H9 (cell line): ENCODE results near the gene TTC24. TPM values are rescaled to one million over a fixed set of nuclear protein-coding genes. Genes with fewer than 3 reads are reported as not detected.

Experiments used
- DNase-seq: peaks from one replicate; pipeline ENCODE4 v3.0.0-alpha.2; 2017
- H2AFZ ChIP-seq: one replicate; pipeline ENCODE4 v1.6.1; 2013; ENCODE audit warnings: mild to moderate bottlenecking, low read length, control low read depth, moderate library complexity
- H2AK5ac ChIP-seq: 2 replicates; pipeline ENCODE4 v1.6.1; 2013; ENCODE audit warnings: low read length, control low read depth, mixed read lengths; ENCODE audit not compliant: insufficient read length
- H2BK120ac ChIP-seq: one replicate; pipeline ENCODE4 v1.6.1; 2013; ENCODE audit warnings: low read depth, mild to moderate bottlenecking, low read length, control low read depth, inconsistent platforms; ENCODE audit not compliant: poor library complexity, severe bottlenecking
- H2BK12ac ChIP-seq: 2 replicates; pipeline ENCODE4 v1.6.1; 2013; ENCODE audit warnings: low read length, control low read depth, mixed read lengths, low read depth; ENCODE audit not compliant: insufficient read length
- H2BK15ac ChIP-seq: 2 replicates; pipeline ENCODE4 v1.6.1; 2013; ENCODE audit warnings: low read depth, low read length, control low read depth
- H2BK20ac ChIP-seq: one replicate; pipeline ENCODE4 v1.6.1; 2013; ENCODE audit warnings: low read depth, mild to moderate bottlenecking, low read length, control low read depth, inconsistent platforms; ENCODE audit not compliant: poor library complexity, severe bottlenecking
- H2BK5ac ChIP-seq: 2 replicates; pipeline ENCODE4 v1.6.1; 2013; ENCODE audit warnings: low read length, control low read depth, mixed read lengths; ENCODE audit not compliant: insufficient read length
- H3K14ac ChIP-seq: 2 replicates; pipeline ENCODE4 v1.6.1; 2013; ENCODE audit warnings: low read length, control low read depth; ENCODE audit not compliant: insufficient read depth
- H3K18ac ChIP-seq: 2 replicates; pipeline ENCODE4 v1.6.1; 2013; ENCODE audit warnings: low read depth, mild to moderate bottlenecking, mixed read lengths, low read length, control low read depth; ENCODE audit not compliant: insufficient read length
- H3K23ac ChIP-seq: 2 replicates; pipeline ENCODE4 v1.6.1; 2013; ENCODE audit warnings: low read length, control low read depth, mixed read lengths, low read depth; ENCODE audit not compliant: insufficient read length
- H3K23me2 ChIP-seq: 2 replicates; pipeline ENCODE4 v1.6.1; 2013; ENCODE audit warnings: low read depth, mild to moderate bottlenecking, mixed read lengths, low read length, control low read depth; ENCODE audit not compliant: insufficient read length, poor library complexity, severe bottlenecking
- H3K27ac ChIP-seq: 2 replicates; pipeline ENCODE4 v1.5.1; 2013; ENCODE audit warnings: low read length, control low read depth, mixed read lengths, low read depth; ENCODE audit not compliant: insufficient read length
- H3K27me3 ChIP-seq: 2 replicates; pipeline ENCODE4 v1.6.1; 2013; ENCODE audit warnings: low read length, control low read depth, inconsistent platforms; ENCODE audit not compliant: insufficient read depth
- H3K4ac ChIP-seq: 2 replicates; pipeline ENCODE4 v1.6.1; 2013; ENCODE audit warnings: low read depth, mild to moderate bottlenecking, control low read depth, inconsistent platforms, low read length, moderate library complexity
- H3K4me1 ChIP-seq: 2 replicates; pipeline ENCODE4 v1.6.1; 2013; ENCODE audit warnings: low read length, control low read depth, inconsistent platforms; ENCODE audit not compliant: insufficient read depth
- H3K4me2 ChIP-seq: 2 replicates; pipeline ENCODE4 v1.6.1; 2013; ENCODE audit warnings: low read length, control low read depth, mixed read lengths; ENCODE audit not compliant: insufficient read length, insufficient read depth
- H3K56ac ChIP-seq: 2 replicates; pipeline ENCODE4 v1.6.1; 2013; ENCODE audit warnings: low read depth, mild to moderate bottlenecking, mixed read lengths, low read length, control low read depth; ENCODE audit not compliant: insufficient read length
- H3K79me1 ChIP-seq: 2 replicates; pipeline ENCODE4 v1.6.1; 2013; ENCODE audit warnings: low read depth, mild to moderate bottlenecking, moderate library complexity, low read length, control low read depth, inconsistent platforms; ENCODE audit not compliant: insufficient read depth, poor library complexity, severe bottlenecking
- H3K79me2 ChIP-seq: 2 replicates; pipeline ENCODE4 v1.6.1; 2013; ENCODE audit warnings: low read length, control low read depth, inconsistent platforms; ENCODE audit not compliant: insufficient read depth
- H3K9ac ChIP-seq: 2 replicates; pipeline ENCODE4 v1.6.1; 2013; ENCODE audit warnings: low read length, control low read depth, mixed read lengths; ENCODE audit not compliant: insufficient read length; ENCODE audit errors: extremely low read depth
- H3K9me3 ChIP-seq: one replicate; pipeline ENCODE4 v1.6.1; 2013; ENCODE audit warnings: low read depth, low read length, inconsistent platforms; ENCODE audit not compliant: control insufficient read depth
- H3T11ph ChIP-seq: one replicate; pipeline ENCODE4 v1.6.1; 2013; ENCODE audit warnings: mild to moderate bottlenecking, low read length, control low read depth, inconsistent platforms
- H4K20me1 ChIP-seq: one replicate; pipeline ENCODE4 v1.6.1; 2013; ENCODE audit not compliant: control insufficient read depth, insufficient read length, insufficient read depth
- H4K5ac ChIP-seq: 2 replicates; pipeline ENCODE4 v1.6.1; 2013; ENCODE audit warnings: low read depth, mild to moderate bottlenecking, mixed read lengths, low read length, control low read depth; ENCODE audit not compliant: insufficient read length
- H4K8ac ChIP-seq: replicated peaks from 2 replicates; pipeline ENCODE4 v1.6.1; 2013; ENCODE audit warnings: low read length, control low read depth, mixed read lengths, low read depth; ENCODE audit not compliant: insufficient read length
- H4K91ac ChIP-seq: 2 replicates; pipeline ENCODE4 v1.6.1; 2013; ENCODE audit warnings: low read depth, mild to moderate bottlenecking, moderate library complexity, mixed read lengths, low read length, control low read depth; ENCODE audit not compliant: insufficient read length
- H3K27ac Mint-ChIP-seq, 3 experiments: 2 replicates in 2 of 3; 3 replicates in 1 of 3; pipeline ENCODE4 v1.8.0; 2020 to 2021; ENCODE audit warnings: mixed read lengths in 3 of 3, mild to moderate bottlenecking in 1 of 3, moderate library complexity in 1 of 3
- H3K27me3 Mint-ChIP-seq: 2 replicates; pipeline ENCODE4 v1.8.0; 2021; ENCODE audit warnings: low read depth, mild to moderate bottlenecking, moderate library complexity, mixed read lengths
- H3K36me3 Mint-ChIP-seq, 3 experiments: 2 replicates in 2 of 3; 3 replicates in 1 of 3; pipeline ENCODE4 v1.8.0; 2020 to 2021; ENCODE audit warnings: low read depth in 3 of 3, mixed read lengths in 3 of 3; ENCODE audit not compliant: insufficient read depth in 1 of 3
- H3K4me1 Mint-ChIP-seq, 2 experiments: 2 replicates each; pipeline ENCODE4 v1.8.0; 2020; ENCODE audit warnings: mixed read lengths in 2 of 2
- H3K4me3 Mint-ChIP-seq, 2 experiments: 2 replicates in 1 of 2; 3 replicates in 1 of 2; pipeline ENCODE4 v1.8.0; 2020 to 2021; ENCODE audit warnings: mild to moderate bottlenecking in 2 of 2, mixed read lengths in 2 of 2, moderate library complexity in 1 of 2
- H3K9me3 Mint-ChIP-seq, 2 experiments: 2 replicates in 1 of 2; 3 replicates in 1 of 2; pipeline ENCODE4 v1.8.0; 2020; ENCODE audit warnings: mild to moderate bottlenecking in 2 of 2, mixed read lengths in 2 of 2, moderate library complexity in 1 of 2
- CTCF ChIP-seq: fragments of 200-600 bp; sonication (generic); conservative IDR thresholded peaks from 3 replicates; pipeline ENCODE4 v1.8.0; 2021; ENCODE audit warnings: antibody characterized with exemption, mild to moderate bottlenecking
- WGBS: extraction: QIAGEN DNeasy Blood & Tissue Kit; methylation state at CpG from one replicate; pipeline ENCODE4 v1.1.7; 2013; ENCODE audit warnings: missing lambda C conversion rate, low lambda C conversion rate, mixed read lengths; ENCODE audit not compliant: insufficient read length; ENCODE audit errors: extremely low coverage; 5-methylcytosine and 5-hydroxymethylcytosine counted together
- total RNA-seq: library from RNA; stranded (reverse); gene quantifications from 2 replicates; pipeline ENCODE4 v1.2.1, GENCODE V29; 2021

Gene TTC24
- total RNA-seq, 1 experiment from 2014 or later = 0.26 TPM

GRCh38 chr1:156616463-156616862, 36.9 kb downstream of the TTC24 start:
- no peak for DNase-seq
- no peak overlapping the region for H4K5ac ChIP-seq

More at GRCh38 chr1:156616463-156616862, 36.9 kb downstream of the TTC24 start:
- Histone ChIP-seq H3K27ac (no peak overlapping the region), H3K18ac (no peak overlapping the region), H2BK5ac (no peak overlapping the region), H2BK12ac (no peak overlapping the region), H4K8ac (no peak overlapping the region), H3K27me3 (peaks cover 5% of the 10 kb centered on the region; the same call in 1 of the 2 replicates), H3K9ac (no peak overlapping the region), H3K79me1 (no peaks in the 10 kb centered on the region), H3K9me3 (no peaks in the 10 kb centered on the region), H3K14ac (no peak overlapping the region), H2BK15ac (no peak overlapping the region), H2BK20ac (no peak overlapping the region), H4K91ac (no peak overlapping the region), H3K4ac (no peak overlapping the region), H2BK120ac (no peak overlapping the region), H3K23me2 (no peaks in the 10 kb centered on the region), H3K4me1 (no peaks in the 10 kb centered on the region; the same call in 1 of the 2 replicates), H4K20me1 (no peaks in the 10 kb centered on the region), H2AFZ (no peak overlapping the region), H2AK5ac (no peak overlapping the region), H3K23ac (no peak overlapping the region), H3K79me2 (no peaks in the 10 kb centered on the region), H3T11ph (no peak overlapping the region), H3K4me2 (no peak overlapping the region), H3K56ac (no peak overlapping the region)
- WGBS = no CpG with 5 or more reads among the region's 5 CpGs
- Mint-ChIP-seq H3K4me1 (peaks cover 10 to 12% of the 10 kb centered on the region in 2 experiments), H3K4me3 (no peak overlapping the region), H3K27me3 (peaks cover 41% of the 10 kb centered on the region), H3K9me3 (no peaks in the 10 kb centered on the region; a peak in 1 of 5 replicates), H3K36me3 (no peaks in the 10 kb centered on the region), H3K27ac (no peak overlapping the region)
- no peak for TF ChIP-seq CTCF
